AG09319 (cell line): ENCODE measurements around the gene KIF18A.
"Not testable (repeated sequence)": the region's sequence is repeated elsewhere in the genome, so short reads cannot be mapped to it uniquely, and the experiment has no call there.

Experiments
- DNase-seq: peaks from one replicate; pipeline ENCODE4 v3.0.0-alpha.2; 2010; ENCODE audit warnings: low read depth; ENCODE audit errors: extremely low read depth
- CTCF ChIP-seq: IDR thresholded peaks from 2 replicates; pipeline ENCODE4 v1.5.1; 2011; ENCODE audit warnings: low read depth, mild to moderate bottlenecking, inconsistent platforms, low read length, moderate library complexity

Gene KIF18A

DNA sequence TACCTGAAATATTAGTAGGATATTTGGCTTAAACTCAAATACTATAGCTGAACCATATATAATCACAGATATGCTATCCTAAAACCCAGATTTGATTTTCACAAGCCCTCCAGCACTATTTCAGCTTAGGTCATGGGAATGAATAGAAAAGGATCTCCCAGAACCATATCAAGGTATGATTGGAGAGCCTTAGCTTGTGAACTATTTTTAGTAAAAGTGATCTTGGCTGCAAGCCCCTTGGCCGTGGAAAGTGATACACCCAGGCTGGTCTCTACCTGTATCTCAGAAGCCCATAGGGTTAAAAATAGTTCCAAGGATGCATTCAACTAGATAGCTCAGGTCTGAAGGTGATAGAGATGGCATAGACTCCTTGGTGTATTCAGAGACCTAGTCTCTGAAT is 9.7 kb downstream of the KIF18A start:
- no peak for TF ChIP-seq CTCF
- no peak for DNase-seq

DNA sequence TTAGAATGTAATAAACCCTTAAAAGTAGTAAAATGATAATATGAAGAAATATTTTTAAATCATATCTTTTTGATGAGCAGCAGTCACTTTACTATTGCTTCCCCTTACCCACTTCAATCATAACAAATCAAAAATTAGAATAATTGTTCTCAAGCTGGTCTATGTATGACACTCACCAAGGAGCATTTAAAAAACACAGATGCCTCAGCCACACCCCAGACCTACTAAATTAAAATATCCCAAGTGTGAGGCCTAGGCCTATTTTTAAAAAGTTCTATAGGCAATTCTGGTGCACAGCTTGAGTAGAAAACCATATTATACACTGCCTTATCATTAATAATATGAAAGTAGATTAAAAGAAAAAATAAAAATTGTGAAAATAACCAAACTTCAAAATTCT is 15.2 kb downstream of the KIF18A start:
- TF ChIP-seq CTCF = no peak
- DNase-seq = no peak

DNA sequence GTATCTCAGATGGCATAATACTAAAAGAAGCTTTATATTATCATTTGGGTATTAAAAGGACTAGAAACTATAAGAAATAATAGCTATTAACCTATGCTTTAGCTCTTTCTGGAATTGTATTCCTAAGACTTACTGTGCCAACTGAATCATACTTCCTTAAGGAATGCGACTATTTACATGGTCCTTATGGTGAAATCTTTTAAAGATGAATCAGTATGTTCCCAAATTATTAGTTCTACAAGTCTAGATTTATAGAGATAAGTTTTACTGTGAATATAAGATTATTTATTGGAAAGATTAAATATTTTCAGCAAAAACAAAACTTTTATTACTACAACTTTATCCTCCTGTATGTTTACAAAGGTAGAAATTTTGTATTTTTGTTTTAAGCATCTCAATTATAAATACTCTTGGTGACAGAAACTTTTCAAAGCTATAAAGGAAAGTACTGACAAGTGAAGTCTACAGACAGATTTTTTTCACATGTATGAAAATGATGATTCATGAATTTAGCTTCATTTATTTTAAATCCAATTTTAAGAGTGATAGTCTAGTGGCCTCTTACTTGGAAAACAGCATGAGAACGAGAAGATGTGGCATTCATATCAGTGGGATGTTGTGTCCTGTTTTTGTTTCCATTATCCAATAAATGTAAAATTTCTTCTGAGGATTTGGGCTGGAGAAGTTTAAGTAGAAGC is 17.8 kb downstream of the KIF18A start:
- DNase-seq = no peak
- TF ChIP-seq CTCF = no peak

DNA sequence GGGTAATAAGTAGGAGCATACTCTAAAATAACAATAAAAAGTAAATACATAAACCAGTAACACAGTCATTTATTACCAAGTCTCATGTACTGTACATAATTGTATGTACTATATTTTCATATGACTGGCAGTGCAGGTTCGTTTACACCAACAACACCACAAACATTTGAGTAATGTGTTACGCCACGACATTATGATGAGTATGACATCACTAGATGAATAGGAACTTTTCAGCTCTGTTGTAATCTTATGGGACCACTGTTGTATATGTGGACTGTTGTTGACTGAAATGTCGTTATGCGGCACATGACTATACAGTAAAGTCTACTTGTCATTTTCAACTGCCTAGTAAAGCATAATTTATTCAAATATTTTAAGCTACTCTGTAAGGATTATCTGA is 18.6 kb downstream of the KIF18A start:
- TF ChIP-seq CTCF = no peak
- DNase-seq = no peak

DNA sequence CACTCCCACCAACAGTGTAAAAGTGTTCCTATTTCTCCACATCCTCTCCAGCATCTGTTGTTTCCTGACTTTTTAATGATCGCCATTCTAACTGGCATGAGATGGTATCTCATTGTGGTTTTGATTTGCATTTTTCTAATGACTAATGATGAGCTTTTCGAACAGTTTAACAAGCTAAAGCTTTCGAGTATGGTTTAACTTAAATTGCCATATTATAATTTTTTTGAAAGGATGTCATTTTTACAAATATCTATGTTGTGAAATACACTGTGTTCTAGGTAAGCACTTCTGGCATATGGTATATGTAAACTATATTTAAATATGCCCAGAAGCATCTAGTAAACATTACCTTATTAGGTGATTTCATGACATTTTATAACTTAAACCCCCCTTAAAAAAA is 20.3 kb downstream of the KIF18A start:
- DNase-seq = not testable (repeated sequence)

DNA sequence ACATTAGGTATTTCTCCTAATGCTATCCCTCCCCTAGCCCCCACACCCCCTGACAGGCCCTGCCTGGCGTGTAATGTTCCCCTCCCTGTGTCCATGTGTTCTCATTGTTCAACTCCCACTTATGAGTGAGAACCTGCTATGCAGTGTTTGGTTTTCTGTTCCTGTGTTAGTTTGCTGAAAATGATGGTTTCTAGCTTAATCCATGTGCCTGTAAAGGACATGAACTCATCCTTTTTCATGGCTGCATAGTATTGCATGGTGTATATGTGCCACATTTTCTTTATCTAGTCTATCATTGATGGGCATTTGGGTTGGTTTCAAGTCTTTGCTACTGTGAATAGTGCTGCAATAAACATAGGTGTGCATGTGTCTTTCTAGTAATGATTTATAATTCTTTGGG is 20.8 kb downstream of the KIF18A start:
- DNase-seq = not testable (repeated sequence)

GRCh38 chr11:28086569-28086968 is 21.4 kb downstream of the KIF18A start:
- no peak for DNase-seq

DNA sequence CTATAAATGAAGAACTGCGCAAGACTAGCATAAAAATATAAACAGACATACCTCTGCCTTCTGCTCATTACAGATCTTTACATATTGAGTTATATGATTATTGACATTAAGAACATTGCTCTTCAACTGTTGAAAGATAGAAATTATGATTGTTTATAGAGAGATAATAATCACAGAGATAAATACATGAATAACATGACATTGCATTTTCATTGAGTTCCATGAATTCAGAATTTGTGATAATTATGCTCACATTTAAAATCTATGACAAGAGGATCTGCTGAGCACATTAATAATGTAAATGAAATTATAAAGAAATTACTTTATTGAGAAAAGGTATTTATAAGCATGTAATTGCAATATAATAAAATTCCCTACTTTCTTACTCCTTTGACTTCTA is 24.8 kb downstream of the KIF18A start:
- no peak for TF ChIP-seq CTCF
- DNase-seq = no peak

More at GRCh38 chr11:28086569-28086968, 21.4 kb downstream of the KIF18A start:
- no peak for TF ChIP-seq CTCF

DNA sequence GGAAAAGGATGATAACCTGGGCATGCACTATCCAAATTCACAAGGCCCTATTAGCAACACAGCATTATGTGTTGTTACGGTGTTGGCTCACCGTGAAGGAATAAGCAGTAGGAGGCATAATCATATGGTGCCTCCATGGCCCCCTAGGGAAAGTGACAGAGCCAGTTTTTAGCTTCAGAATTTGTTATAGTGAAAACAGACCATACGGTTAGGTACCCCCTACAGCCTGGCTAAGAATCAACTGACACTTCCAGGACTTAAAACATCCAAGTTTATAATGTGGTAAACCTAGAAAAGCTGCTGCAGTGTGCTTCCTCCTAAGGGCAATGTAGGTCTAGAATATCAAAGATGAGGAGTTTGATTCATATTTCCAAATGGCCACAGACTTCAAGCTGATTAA is 30.4 kb downstream of the KIF18A start:
- no peak for TF ChIP-seq CTCF
- DNase-seq = no peak
